NCI-H82 (cell line): ENCODE results near the gene CATSPERD.
A peak's percentile ranks its signal among the peaks of the same experiment; 100 is the strongest.

ENCODE experiments used
- DNase-seq: peaks from one replicate; lab custom pipeline; 2025; lab: John Stamatoyannopoulos, UW

Gene CATSPERD

GRCh38 chr19:5827342-5827890, 107.0 kb downstream of the CATSPERD start:
- no peak for DNase-seq

- DNase-seq, result peak; percentile 95
Measured at GRCh38 chr19:5827891-5828660, 107.6 kb downstream of the CATSPERD start.
